ENCODE measurements around the gene CXCL14. TPM values are rescaled to one million over a fixed set of nuclear protein-coding genes. Genes with fewer than 3 reads are reported as not detected.

CXCL14 gene
- total RNA-seq, result 10 to 100 TPM in 2 of 6 experiments, 1 to 10 TPM in 4; 2.3 to 12.2 (median 3.8) TPM
- long read RNA-seq, transcript CXCL14-202 (4 exons, 1,760 nt), result major isoform, 13 of 13 reads
- long read RNA-seq, partial matches to known transcripts, result 0 of 13 reads
- long read RNA-seq, other reads (novel, unspliced or antisense), result 0 of 13 reads

DNA sequence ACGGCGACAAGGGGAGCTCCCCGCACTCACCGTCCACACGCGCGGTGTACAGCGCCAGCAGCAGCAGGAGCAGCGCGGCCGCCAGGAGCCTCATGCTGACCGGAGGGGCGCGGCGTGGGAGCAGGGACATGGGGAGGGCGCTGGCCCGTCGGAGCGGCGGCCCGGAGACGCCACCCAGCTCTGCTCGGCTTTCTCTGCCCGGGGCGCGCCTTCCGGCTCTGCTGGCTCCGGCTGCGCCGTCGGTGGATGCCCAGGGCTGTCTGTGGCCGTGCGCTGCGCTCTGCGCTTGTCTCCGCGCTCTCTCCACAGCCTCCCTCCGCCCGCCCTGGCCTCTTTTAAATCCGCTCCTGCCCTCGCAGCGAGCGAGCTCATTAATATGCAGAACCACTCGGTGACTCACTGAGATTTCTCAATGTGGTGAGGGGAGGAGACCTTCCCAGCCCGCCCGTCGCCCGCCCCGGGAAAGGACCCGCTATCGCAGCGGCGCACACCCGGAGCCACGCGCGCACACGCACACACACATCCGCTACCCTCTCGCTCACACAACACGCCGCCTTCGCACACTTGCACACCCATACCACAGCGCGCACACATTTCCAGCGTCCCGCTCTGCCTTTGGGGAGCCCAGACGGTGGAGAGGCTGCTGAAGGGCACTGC is at the start of gene CXCL14:
CXCL14 (minus strand) TSS at position 307 of the 657 bp plus-strand sequence; CDS start at position 94, 213 bp downstream.
- no peak within 1 kb of the TSS for H3K27ac ChIP-seq
- intact Hi-C loops (cut with DNase I), result no loop called here
- TF ChIP-seq CTCF (IDR thresholded peaks at IDR 0.05) (no peak), POLR2A (IDR thresholded peaks at IDR 0.05) (no peak)
- no peaks in the 10 kb centered on the region for H3K9me3 ChIP-seq
- peak; percentile 4 to 54 (median 28) for ATAC-seq
- DNase-seq, result no peak
- no peaks in the 10 kb centered on the region for H3K36me3 ChIP-seq
- WGBS (ENCODE audit: insufficient coverage, low coverage, low lambda C conversion rate, missing lambda C conversion rate), result 2% methylated on average over 27 of the region's 68 CpGs
- H3K4me1 ChIP-seq, result no peaks in the 10 kb centered on the region
- H3K4me3 ChIP-seq, result peak within 1 kb of the TSS in 2 of 3 donors; percentile 9 to 21
- peaks cover 0 to 3% of the 10 kb centered on the region in 2 donors for H3K27me3 ChIP-seq

GRCh38 chr5:135626636-135627035 is 47.8 kb upstream of the CXCL14 start:
- Histone ChIP-seq H3K4me1 (no peaks in the 10 kb centered on the region), H3K36me3 (no peaks in the 10 kb centered on the region), H3K4me3 (no peak overlapping the region), H3K27me3 (no peaks in the 10 kb centered on the region), H3K27ac (no peak overlapping the region), H3K9me3 (no peaks in the 10 kb centered on the region)
- ATAC-seq (no peak), DNase-seq (no peak)
- 60% methylated on average over 2 of the region's 3 CpGs for WGBS (ENCODE audit: insufficient coverage, low coverage, low lambda C conversion rate, missing lambda C conversion rate)
- TF ChIP-seq CTCF (IDR thresholded peaks at IDR 0.05) (no peak), POLR2A (IDR thresholded peaks at IDR 0.05) (no peak)
- intact Hi-C loops (cut with DNase I), result no loop called here

DNA sequence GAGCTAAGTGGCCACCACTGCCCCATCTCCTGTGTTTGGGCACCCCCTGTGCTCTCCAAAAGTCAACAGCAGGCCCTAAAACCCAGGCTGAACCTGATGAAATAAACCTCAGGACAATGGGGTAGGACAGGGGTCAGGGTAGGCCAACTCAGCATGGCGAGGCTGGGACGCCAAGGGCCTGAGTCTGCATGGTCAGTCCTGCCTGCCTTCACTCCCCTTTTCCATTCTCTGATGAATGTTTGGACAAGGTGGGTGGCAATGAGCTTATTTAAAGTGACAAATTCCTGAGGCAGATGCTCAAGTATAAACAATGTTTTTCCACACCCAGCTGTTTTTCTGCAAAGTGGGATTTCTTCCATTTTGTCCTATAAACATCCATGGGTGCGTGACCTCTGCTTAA is 47.2 kb upstream of the CXCL14 start:
- 43% methylated on average over 1 of the region's 3 CpGs for WGBS (ENCODE audit: insufficient coverage, low coverage, low lambda C conversion rate, missing lambda C conversion rate)
- intact Hi-C loops (cut with DNase I), result no loop called here
- TF ChIP-seq CTCF (IDR thresholded peaks at IDR 0.05) (no peak), POLR2A (IDR thresholded peaks at IDR 0.05) (no peak)
- no peak for ATAC-seq
- H3K4me1 ChIP-seq, result no peaks in the 10 kb centered on the region
- no peaks in the 10 kb centered on the region for H3K36me3 ChIP-seq
- H3K9me3 ChIP-seq, result no peaks in the 10 kb centered on the region
- H3K4me3 ChIP-seq, result no peak overlapping the region
- H3K27me3 ChIP-seq, result no peaks in the 10 kb centered on the region
- no peak for DNase-seq
- no peak overlapping the region for H3K27ac ChIP-seq

DNA sequence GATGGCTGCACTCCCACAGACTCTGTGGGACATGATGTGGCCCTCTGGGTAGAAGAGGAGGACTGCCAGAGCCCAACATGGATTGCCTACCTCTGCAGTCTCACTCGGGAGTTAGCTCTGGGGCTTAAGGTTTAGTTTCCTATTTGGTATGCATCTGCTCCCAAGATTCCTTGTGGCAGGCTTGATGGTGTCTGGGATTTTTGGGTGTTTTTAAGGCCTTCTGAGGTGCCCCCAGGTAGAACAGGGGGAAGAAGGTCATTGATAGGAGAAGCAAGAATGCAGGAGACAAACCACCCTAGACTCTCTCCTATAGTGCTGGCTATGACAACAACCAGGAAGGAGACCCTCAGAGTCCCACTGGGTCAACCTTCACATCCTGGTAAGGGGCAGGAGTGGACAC is 46.7 kb upstream of the CXCL14 start:
- Histone ChIP-seq H3K27me3 (no peaks in the 10 kb centered on the region), H3K36me3 (no peaks in the 10 kb centered on the region), H3K27ac (no peak overlapping the region), H3K9me3 (no peaks in the 10 kb centered on the region), H3K4me1 (no peaks in the 10 kb centered on the region), H3K4me3 (no peak overlapping the region)
- TF ChIP-seq POLR2A (IDR thresholded peaks at IDR 0.05) (no peak), CTCF (IDR thresholded peaks at IDR 0.05) (no peak)
- DNase-seq, result no peak
- no CpG with 5 or more reads among the region's 1 CpG for WGBS (ENCODE audit: insufficient coverage, low coverage, low lambda C conversion rate, missing lambda C conversion rate)
- no peak for ATAC-seq
- intact Hi-C loops (cut with DNase I), result no loop called here
